ENCODE data around the gene FAM114A2. TPM values are rescaled to one million over a fixed set of nuclear protein-coding genes. Genes with fewer than 3 reads are reported as not detected.

Gene FAM114A2
- polyA plus RNA-seq, 1 donor (not counting 4 experiments of a cell fraction or from before 2014, with no cell fraction given) = 16.3 TPM

GRCh38 chr5:154055201-154055600 lies 16.5 kb upstream of the FAM114A2 start:
- DNase-seq (ENCODE audit: low read depth, low spot score) (no peak), FAIRE-seq (no peak)
- Histone ChIP-seq H3K9me3 (ENCODE audit: control insufficient read depth, low read depth, low read length) (no peaks in the 10 kb centered on the region), H3K79me2 (ENCODE audit: control insufficient read depth, insufficient read depth, low read length) (no peaks in the 10 kb centered on the region), H3K9ac (ENCODE audit: control insufficient read depth, extremely low read depth, insufficient read depth, low read length) (no peak overlapping the region), H3K4me2 (ENCODE audit: control insufficient read depth, extremely low read depth, insufficient read depth, low read depth, low read length) (no peak overlapping the region), H3K4me1 (ENCODE audit: control insufficient read depth, extremely low read depth, insufficient read depth, low read length) (no peaks in the 10 kb centered on the region), H3K27me3 (ENCODE audit: control insufficient read depth, extremely low read depth, insufficient read depth, low read length) (no peaks in the 10 kb centered on the region), H3K36me3 (ENCODE audit: control insufficient read depth in 2 of 2, extremely low read depth in 1 of 2, insufficient read depth in 2 of 2, low read length in 2 of 2) (peaks cover 0 to 16% of the 10 kb centered on the region in 2 experiments), H3K27ac (ENCODE audit: control insufficient read depth, insufficient read depth, low read length) (no peak overlapping the region), H2AFZ (ENCODE audit: control insufficient read depth, low read length) (no peak overlapping the region), H3K9me1 (ENCODE audit: control insufficient read depth, extremely low read depth, insufficient read depth, low read length) (no peaks in the 10 kb centered on the region), H3K4me3 (ENCODE audit: control insufficient read depth in 2 of 3, extremely low read depth in 1 of 3, insufficient read depth in 2 of 3, low read depth in 1 of 3, low read length in 3 of 3) (no peak overlapping the region), H4K20me1 (ENCODE audit: control insufficient read depth, extremely low read depth, insufficient read depth, low read length) (no peaks in the 10 kb centered on the region)
- dilution Hi-C loops (cut with MboI; ENCODE audit: extremely low pct_ligation_motif_present, low sequenced_read_pairs) = loop anchor here (25.0 kb wide), 1 partner anchor 357 kb away; no protein-coding TSS in a partner anchor
- TF ChIP-seq CTCF (optimal IDR thresholded peaks at IDR 0.05 in 1 of 3, IDR thresholded peaks at IDR 0.05 in 1 of 3, conservative IDR thresholded peaks at IDR 0.05 in 1 of 3; ENCODE audit: extremely low read depth in 1 of 3, insufficient read depth in 2 of 3, low read length in 3 of 3) = no peak
- no peak for TF ChIP-seq EZH2 (IDR thresholded peaks at IDR 0.05; ENCODE audit: low read length)

DNA sequence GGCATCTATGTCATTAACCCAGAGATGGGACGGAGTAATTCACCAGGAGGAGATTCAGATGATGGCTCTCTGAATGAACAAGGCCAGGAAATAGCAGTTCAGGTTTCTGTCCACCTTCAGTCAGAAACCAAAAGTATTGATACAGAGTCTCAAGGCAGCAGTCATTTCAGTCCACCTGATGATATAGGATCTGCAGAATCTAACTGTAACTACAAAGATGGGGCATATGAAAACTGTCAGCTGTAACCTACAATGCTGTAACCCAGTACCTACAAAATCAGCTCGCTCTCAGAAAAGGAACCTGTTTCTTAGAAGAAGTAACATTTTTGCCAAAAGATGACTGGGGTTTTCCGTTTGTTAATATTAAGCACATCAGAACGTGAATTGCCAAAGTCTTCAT lies 14.8 kb upstream of the FAM114A2 start:
- dilution Hi-C loops (cut with MboI; ENCODE audit: extremely low pct_ligation_motif_present, low sequenced_read_pairs) = loop anchor here (25.0 kb wide), 1 partner anchor 359 kb away; no protein-coding TSS in a partner anchor
- no peaks in the 10 kb centered on the region for H3K9me1 ChIP-seq (ENCODE audit: control insufficient read depth, extremely low read depth, insufficient read depth, low read length)
- no peak overlapping the region for H3K9ac ChIP-seq (ENCODE audit: control insufficient read depth, extremely low read depth, insufficient read depth, low read length)
- DNase-seq (ENCODE audit: low read depth, low spot score) = no peak
- H3K36me3 ChIP-seq (ENCODE audit: control insufficient read depth in 2 of 2, extremely low read depth in 1 of 2, insufficient read depth in 2 of 2, low read length in 2 of 2) = peaks cover 4 to 17% of the 10 kb centered on the region in 2 experiments
- H4K20me1 ChIP-seq (ENCODE audit: control insufficient read depth, extremely low read depth, insufficient read depth, low read length) = no peaks in the 10 kb centered on the region
- no peak for FAIRE-seq
- no peak overlapping the region for H2AFZ ChIP-seq (ENCODE audit: control insufficient read depth, low read length)
- TF ChIP-seq EZH2 (IDR thresholded peaks at IDR 0.05; ENCODE audit: low read length) (no peak), CTCF (optimal IDR thresholded peaks at IDR 0.05 in 1 of 3, IDR thresholded peaks at IDR 0.05 in 1 of 3, conservative IDR thresholded peaks at IDR 0.05 in 1 of 3; ENCODE audit: extremely low read depth in 1 of 3, insufficient read depth in 2 of 3, low read length in 3 of 3) (no peak)
- no peaks in the 10 kb centered on the region for H3K79me2 ChIP-seq (ENCODE audit: control insufficient read depth, insufficient read depth, low read length)
- H3K4me2 ChIP-seq (ENCODE audit: control insufficient read depth, extremely low read depth, insufficient read depth, low read depth, low read length) = no peak overlapping the region
- H3K4me3 ChIP-seq (ENCODE audit: control insufficient read depth in 2 of 3, extremely low read depth in 1 of 3, insufficient read depth in 2 of 3, low read depth in 1 of 3, low read length in 3 of 3) = no peak overlapping the region
- no peaks in the 10 kb centered on the region for H3K9me3 ChIP-seq (ENCODE audit: control insufficient read depth, low read depth, low read length)
- no peaks in the 10 kb centered on the region for H3K27me3 ChIP-seq (ENCODE audit: control insufficient read depth, extremely low read depth, insufficient read depth, low read length)
- H3K4me1 ChIP-seq (ENCODE audit: control insufficient read depth, extremely low read depth, insufficient read depth, low read length) = no peaks in the 10 kb centered on the region
- H3K27ac ChIP-seq (ENCODE audit: control insufficient read depth, insufficient read depth, low read length) = no peak overlapping the region

Data from keratinocyte (primary cell).